GM21717 (cell line): ENCODE results near the gene PKDCC.
"Not testable (repeated sequence)": the region's sequence is repeated elsewhere in the genome, so short reads cannot be mapped to it uniquely, and the experiment has no call there.

ENCODE experiments used
- ATAC-seq: cut with Tn5 transposase; IDR thresholded peaks from one replicate; pipeline ENCODE4 v1.9.1; 2021; ENCODE audit warnings: mild to moderate bottlenecking, moderate library complexity; ENCODE audit not compliant: unreplicated experiment

Gene PKDCC

DNA sequence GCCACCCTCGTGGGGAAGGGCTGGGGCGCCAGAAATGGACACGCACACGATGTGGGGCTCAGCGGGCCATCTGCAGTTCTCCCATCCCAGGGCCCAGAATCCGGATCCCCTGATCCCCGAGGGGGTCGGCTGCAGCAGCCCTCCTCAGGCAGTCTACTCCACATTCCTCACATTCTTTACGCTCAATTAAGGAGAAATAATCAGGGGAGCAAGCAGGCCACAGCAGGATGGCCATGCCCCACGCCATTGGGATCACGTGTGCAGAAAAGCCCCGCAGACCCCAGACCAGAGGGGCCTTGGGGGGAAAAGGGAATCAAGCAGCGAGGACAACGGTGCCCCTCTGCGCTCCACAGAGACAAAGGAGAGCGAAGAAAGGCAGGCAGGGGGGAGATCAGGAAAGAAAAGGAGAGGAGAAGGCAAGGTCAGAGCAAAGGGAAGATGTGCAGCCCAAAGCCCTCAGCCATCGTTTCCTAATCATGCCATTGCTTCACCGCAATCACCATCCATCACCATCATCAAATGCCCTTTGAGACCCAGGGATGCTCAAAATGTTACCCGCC lies 17.5 kb upstream of the PKDCC start:
- ATAC-seq: no peak

GRCh38 chr2:42030829-42031228 lies 17.0 kb upstream of the PKDCC start:
- ATAC-seq: no peak

- ATAC-seq: no peak
These were observed 16.3 kb upstream of the PKDCC start for GRCh38 chr2:42031281-42032223.

GRCh38 chr2:42032224-42032620 lies 15.6 kb upstream of the PKDCC start:
- no peak for ATAC-seq

- ATAC-seq: no peak
These were observed 15.1 kb upstream of the PKDCC start for GRCh38 chr2:42032745-42033144.

GRCh38 chr2:42034096-42034495 lies 13.7 kb upstream of the PKDCC start:
- ATAC-seq: not testable (repeated sequence)

- no peak for ATAC-seq
These were observed 12.6 kb upstream of the PKDCC start for GRCh38 chr2:42035241-42035640.

DNA sequence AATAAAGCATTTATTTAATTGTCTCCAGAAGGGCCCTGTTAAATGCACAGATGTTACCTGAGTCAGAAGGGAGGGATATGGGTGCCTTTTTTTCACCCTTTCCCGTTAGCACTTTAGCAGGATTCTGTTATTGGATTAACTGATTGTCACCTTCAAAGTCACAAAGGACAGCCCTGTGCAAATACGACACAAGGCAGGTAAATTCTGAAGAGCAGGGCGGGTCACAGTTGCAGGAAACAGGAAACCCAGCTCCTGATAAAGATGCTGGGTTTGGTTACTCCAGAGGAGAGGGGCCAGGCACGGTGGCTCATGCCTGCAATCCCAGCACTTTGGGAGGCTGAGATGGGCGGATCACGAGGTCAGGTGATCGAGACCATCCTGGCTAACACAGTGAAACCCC lies 11.4 kb upstream of the PKDCC start:
- no peak for ATAC-seq

- ATAC-seq: no peak
These were observed 10.9 kb upstream of the PKDCC start for GRCh38 chr2:42036940-42037339.

DNA sequence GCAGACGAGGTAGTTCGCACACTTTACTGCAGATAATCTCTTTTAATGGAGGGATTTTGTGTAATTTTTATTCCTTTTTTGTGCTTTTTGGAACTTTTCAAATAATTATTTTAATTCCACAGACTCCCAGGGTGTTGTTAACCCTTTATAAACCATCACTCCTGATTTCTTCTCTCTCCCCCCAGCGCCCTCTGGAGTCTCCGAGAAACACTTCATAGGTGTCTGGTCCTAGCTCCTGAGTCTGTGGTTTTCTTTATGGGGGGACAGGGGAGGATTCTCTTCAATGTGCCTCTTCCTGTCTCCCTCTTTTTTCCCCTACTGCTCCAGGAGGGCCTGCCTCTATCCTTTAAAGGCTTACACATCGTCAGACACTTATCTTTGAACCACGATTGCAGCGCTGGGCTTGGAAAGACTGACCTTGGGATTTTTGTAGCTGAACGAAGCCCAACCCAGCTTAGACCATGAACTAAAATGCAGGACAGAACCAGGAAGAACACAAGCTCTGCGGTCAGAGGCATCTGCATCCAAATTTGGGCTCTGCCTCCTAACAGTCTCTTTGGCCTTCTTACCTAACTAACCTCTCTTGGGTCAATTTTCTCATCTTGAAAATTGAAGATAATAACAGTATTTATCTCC lies 7.1 kb upstream of the PKDCC start:
- no peak for ATAC-seq

DNA sequence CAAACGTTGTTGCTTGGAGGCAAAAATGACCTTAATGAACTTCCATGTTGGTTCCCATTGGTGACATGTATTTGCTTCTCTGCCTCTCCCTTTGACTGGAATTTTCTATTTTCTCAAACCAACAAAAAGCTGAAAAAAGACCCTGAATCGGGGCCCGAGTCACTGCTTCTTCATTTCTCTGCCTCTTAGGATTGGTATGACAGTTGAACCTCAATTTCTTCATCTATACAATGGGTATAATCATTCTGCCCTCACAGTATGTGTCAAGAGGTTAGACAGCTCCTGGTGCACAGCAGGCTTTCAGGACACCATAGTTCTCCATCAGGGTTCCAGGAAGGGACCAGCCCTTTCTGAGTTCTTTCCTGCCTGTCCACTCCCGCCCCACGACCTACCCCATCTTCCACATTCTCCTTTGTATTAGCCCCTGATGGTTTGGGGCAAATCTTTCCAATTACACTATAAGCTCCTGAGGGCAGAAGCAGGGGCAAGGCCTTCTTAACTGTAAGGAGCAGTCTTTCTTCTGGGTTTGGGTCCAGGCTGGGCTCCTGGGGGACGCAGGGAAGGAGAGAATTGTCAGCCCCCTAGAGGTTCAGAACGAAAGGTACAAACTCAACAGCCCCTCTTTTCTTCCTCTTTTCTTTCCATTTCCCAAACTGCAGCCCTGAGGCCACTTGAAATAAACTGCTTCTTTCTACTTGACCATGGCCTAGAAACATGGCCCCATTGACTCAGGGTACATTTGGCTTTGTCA lies 6.3 kb upstream of the PKDCC start:
- ATAC-seq: no peak

DNA sequence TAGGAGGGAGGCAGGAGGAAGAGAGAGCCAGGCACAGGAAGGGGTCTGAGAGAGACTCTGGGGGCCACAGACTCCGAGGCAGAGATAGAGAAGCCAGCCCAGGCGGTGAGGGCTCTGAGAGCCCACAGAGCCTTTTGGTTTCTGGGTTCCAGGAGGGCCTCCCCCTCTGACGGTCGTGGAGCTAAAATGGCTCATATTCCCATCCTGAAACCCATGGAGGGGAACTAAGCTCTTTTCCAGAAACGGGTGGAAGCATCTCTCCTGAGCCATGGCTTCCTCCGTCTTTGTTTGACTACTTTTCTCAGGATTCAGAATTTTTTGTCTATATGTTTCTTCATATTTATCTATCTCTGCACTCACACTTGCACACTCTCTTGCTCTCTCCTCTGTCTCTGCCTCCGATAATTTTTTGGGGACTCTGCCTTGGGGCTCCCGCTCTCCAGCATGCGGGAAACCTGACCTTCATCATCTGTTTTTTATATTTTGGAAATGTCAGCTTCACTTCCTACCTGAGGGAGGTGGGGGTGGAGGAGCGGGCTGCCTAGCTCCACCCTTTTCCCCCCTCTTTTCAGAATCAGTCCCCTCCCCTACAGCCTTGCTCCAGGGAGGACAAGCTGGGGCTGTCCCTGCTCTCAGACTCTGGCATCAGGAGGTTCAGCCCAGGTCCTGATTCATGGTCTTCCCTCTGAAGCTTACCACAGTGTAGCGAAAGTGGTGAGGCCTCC lies 5.0 kb upstream of the PKDCC start:
- ATAC-seq: no peak

GRCh38 chr2:42043789-42044394 lies 3.9 kb upstream of the PKDCC start:
- no peak for ATAC-seq

GRCh38 chr2:42044939-42045338 lies 2.9 kb upstream of the PKDCC start:
- ATAC-seq: no peak

GRCh38 chr2:42045352-42045751 lies 2.5 kb upstream of the PKDCC start:
- no peak for ATAC-seq

DNA sequence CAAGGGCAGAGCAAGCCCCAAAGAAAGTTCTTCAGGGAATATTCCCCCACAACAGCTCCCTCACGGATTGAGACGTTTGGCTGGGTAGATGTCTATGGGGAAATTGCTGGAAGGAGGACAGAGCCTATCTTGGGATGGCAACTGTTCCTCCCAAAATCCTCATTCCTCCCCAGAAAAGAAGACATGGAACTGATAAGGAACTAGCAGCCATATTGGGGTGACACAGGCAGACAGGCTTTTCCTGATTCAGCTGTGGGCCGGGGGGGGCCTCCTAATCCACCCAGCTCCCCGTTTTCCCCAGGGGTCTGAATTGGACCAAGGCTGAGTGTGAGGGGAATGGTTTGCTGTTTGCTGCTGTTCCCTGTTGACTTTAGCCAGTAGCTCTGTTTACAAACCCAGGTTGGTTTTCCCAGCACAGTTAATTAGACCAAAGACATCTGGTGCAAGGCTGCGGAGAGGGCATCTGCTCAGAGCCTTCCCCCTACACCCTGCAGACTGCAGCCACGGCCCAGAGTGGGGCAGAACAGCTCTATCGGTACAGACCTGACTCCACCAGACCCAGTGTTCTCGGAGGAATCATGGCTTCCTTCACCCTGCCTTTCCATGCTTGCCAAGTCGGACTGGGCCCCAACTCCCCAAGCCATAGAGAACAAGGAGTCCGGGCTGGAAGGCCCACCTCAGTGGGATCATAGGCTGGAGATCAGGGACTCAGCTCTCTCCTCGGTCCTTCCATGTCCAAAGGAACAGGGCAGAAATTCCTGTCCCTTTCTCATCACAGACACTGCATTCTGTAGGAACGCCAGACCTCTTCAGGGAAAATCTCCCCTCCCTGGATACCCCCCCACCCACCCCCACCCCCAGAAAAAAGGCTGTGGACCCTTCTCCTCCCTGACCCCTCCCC lies 1.7 kb upstream of the PKDCC start:
- no peak for ATAC-seq

DNA sequence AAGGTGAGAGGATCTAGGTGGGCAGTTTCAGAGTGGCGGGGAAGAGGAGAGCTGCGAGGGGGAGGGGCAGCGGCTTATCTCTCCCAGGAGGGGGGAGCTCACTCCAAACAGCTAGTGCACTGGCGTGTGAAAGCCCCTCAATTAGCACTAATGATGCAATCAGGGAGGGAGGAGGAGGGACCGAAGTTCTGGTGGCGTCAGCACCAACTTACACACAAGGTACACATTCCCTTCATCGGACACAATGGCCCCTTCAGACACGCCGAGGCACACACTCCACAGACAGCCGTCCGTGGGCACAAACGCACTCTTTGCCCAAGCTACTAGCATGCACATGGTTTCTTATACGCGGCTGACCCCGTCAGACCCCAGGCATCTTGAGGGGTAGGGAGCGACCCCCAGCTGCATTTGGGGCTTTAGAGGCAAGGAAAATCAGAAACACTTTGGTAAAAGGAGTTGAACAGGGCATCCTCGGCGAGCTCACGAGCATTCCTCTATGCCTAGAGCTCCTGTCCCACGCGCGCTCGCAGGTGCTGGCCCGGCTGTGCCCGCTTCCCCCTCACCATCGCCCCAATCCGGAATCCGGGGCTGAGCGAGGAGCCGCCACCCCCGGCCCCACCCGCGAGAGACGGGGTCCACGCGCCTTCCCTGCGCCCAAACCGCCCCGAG lies 868 bp upstream of the PKDCC start:
- ATAC-seq: no peak

GRCh38 chr2:42048299-42049220 lies 739 bp downstream of the PKDCC start:
- no peak for ATAC-seq
